Measurements from ENCODE around the gene PANX3. TPM values are rescaled to one million over a fixed set of nuclear protein-coding genes. Genes with fewer than 3 reads are reported as not detected.

The PANX3 gene
- total and polyA plus RNA-seq, 4 donors, result not detected

DNA sequence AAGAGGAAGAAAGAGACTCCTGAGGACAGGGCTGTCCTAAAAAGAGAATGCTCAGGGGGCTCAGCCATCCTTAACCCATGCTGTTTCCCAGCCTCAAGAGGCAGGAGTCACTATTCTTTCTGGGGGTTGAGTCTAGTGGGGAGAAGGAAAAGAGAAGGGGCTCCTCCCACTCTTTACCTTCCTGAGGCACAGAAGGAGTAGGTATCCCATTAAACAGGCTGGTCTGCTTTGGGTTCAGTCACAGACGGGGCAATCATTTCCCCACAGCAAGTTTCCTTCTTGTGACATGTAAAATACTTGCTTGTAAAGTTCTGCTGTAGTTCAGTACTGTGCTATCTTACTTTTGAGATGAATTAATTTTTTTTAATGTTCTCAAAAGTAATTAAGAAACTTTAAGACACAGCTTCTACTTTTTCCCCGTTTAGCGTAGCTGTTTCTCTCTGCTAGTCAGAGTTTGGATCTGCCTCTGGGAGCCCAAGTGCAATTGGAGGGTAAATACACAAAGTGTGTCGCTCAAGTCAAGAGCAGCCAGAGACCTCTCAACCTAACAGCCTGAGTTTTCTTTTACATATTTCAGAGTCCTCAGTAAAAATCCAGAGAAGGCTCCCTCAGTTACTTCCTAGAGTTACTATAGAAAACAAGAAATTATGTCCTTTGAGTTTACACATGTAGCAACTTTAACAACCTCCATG is 26.4 kb upstream of the PANX3 start:
- no peaks in the 10 kb centered on the region for H3K9me3 ChIP-seq (ENCODE audit: control insufficient read depth in 4 of 4, low read length in 3 of 4)
- no peak overlapping the region for H3K9ac ChIP-seq (ENCODE audit: low read depth in 1 of 2, low read length in 2 of 2)
- H3K4me1 ChIP-seq (ENCODE audit: control insufficient read depth in 4 of 4, insufficient read depth in 4 of 4, low read length in 3 of 4), result no peaks in the 10 kb centered on the region
- H3K36me3 ChIP-seq (ENCODE audit: control insufficient read depth in 4 of 4, insufficient read depth in 3 of 4, low read depth in 1 of 4, low read length in 3 of 4), result no peaks in the 10 kb centered on the region
- no peak overlapping the region for H3K27ac ChIP-seq (ENCODE audit: low read depth in 1 of 2, low read length in 2 of 2)
- WGBS, result 50% methylated on average over 4 of the region's 4 CpGs
- no peak for DNase-seq (ENCODE audit: low spot score)
- TF ChIP-seq NR2F2 (IDR thresholded peaks at IDR 0.05), result no peak
- no peak overlapping the region for H3K4me3 ChIP-seq (ENCODE audit: low read depth in 1 of 3, low read length in 3 of 3)
- no peaks in the 10 kb centered on the region for H3K27me3 ChIP-seq (ENCODE audit: control insufficient read depth in 4 of 4, insufficient read depth in 4 of 4, low read length in 3 of 4)

DNA sequence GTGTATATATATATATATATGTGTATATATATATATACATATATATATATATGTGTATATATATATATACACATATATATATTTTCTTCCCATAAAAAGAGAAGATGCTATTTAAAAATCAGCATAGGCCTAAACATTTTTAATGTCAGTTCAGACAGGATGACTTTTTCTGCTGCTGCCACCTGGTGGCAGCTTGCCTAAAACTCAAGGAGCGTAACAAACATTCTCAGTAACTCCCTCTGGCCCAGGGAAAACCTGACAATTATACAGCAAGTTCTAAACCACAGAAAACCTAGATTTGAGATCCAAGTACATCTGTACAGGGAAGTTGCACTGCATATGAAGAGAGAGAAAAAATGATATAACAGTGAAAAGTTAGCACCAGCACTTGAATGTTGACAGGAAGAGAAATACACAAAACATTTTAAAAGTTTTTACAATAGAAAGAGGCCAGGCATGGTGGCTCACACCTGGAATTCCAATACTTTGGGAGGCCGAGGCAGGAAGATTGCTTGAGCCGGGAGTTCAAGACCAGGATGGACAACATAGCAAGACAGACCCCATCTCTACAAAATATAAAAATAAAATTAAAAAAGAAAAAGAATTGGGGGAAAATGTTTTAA is 24.9 kb upstream of the PANX3 start:
- Histone ChIP-seq H3K27ac (ENCODE audit: low read depth in 1 of 2, low read length in 2 of 2) (no peak overlapping the region), H3K4me3 (ENCODE audit: low read depth in 1 of 3, low read length in 3 of 3) (no peak overlapping the region), H3K9ac (ENCODE audit: low read depth in 1 of 2, low read length in 2 of 2) (no peak overlapping the region), H3K27me3 (ENCODE audit: control insufficient read depth in 4 of 4, insufficient read depth in 4 of 4, low read length in 3 of 4) (peaks cover 0 to 2% (median 0%) of the 10 kb centered on the region in 4 donors), H3K4me1 (ENCODE audit: control insufficient read depth in 4 of 4, insufficient read depth in 4 of 4, low read length in 3 of 4) (no peaks in the 10 kb centered on the region), H3K9me3 (ENCODE audit: control insufficient read depth in 4 of 4, low read length in 3 of 4) (no peaks in the 10 kb centered on the region), H3K36me3 (ENCODE audit: control insufficient read depth in 4 of 4, insufficient read depth in 3 of 4, low read depth in 1 of 4, low read length in 3 of 4) (no peaks in the 10 kb centered on the region)
- peak; percentile 52 for DNase-seq (ENCODE audit: low spot score)
- TF ChIP-seq, protein P1, sequence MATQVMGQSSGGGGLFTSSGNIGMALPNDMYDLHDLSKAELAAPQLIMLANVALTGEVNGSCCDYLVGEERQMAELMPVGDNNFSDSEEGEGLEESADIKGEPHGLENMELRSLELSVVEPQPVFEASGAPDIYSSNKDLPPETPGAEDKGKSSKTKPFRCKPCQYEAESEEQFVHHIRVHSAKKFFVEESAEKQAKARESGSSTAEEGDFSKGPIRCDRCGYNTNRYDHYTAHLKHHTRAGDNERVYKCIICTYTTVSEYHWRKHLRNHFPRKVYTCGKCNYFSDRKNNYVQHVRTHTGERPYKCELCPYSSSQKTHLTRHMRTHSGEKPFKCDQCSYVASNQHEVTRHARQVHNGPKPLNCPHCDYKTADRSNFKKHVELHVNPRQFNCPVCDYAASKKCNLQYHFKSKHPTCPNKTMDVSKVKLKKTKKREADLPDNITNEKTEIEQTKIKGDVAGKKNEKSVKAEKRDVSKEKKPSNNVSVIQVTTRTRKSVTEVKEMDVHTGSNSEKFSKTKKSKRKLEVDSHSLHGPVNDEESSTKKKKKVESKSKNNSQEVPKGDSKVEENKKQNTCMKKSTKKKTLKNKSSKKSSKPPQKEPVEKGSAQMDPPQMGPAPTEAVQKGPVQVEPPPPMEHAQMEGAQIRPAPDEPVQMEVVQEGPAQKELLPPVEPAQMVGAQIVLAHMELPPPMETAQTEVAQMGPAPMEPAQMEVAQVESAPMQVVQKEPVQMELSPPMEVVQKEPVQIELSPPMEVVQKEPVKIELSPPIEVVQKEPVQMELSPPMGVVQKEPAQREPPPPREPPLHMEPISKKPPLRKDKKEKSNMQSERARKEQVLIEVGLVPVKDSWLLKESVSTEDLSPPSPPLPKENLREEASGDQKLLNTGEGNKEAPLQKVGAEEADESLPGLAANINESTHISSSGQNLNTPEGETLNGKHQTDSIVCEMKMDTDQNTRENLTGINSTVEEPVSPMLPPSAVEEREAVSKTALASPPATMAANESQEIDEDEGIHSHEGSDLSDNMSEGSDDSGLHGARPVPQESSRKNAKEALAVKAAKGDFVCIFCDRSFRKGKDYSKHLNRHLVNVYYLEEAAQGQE (IDR thresholded peaks at IDR 0.05), result no peak
- TF ChIP-seq RXRA (IDR thresholded peaks at IDR 0.05), result no peak
- no peak for TF ChIP-seq FOXA2 (IDR thresholded peaks at IDR 0.05)
- TF ChIP-seq FOXA1 (IDR thresholded peaks at IDR 0.05), result no peak
- no peak for TF ChIP-seq EGR1 (IDR thresholded peaks at IDR 0.05; ENCODE audit: low read depth in 2 of 2)
- no peak for TF ChIP-seq YY1 (IDR thresholded peaks at IDR 0.05)
- TF ChIP-seq CTCF (IDR thresholded peaks at IDR 0.05; ENCODE audit: low read depth, low read length, missing input control), result peak; percentile 65
- no peak for TF ChIP-seq ATF3 (IDR thresholded peaks at IDR 0.05)
- TF ChIP-seq MAX (IDR thresholded peaks at IDR 0.05), result no peak
- no peak for TF ChIP-seq NR2F2 (IDR thresholded peaks at IDR 0.05)
- peak; percentile 72 to 78 for TF ChIP-seq RAD21 (IDR thresholded peaks at IDR 0.05)
- WGBS, result 28% methylated on average over 3 of the region's 3 CpGs

Data from liver (tissue), 9 donors.